Nephron (organoid): Measurements from ENCODE around the gene STK16.
"Not testable (repeated sequence)": the region's sequence is repeated elsewhere in the genome, so short reads cannot be mapped to it uniquely, and the experiment has no call there.

Source experiments
- H3K27ac Mint-ChIP-seq, 3 experiments: 2 replicates each; pipeline ENCODE4 v1.8.0; 2020; ENCODE audit warnings: mixed read lengths in 3 of 3, mild to moderate bottlenecking in 2 of 3, moderate library complexity in 1 of 3
- H3K27me3 Mint-ChIP-seq: 2 replicates; pipeline ENCODE4 v1.8.0; 2021; ENCODE audit warnings: low read depth, mild to moderate bottlenecking, moderate library complexity, mixed read lengths
- H3K36me3 Mint-ChIP-seq: 2 replicates; pipeline ENCODE4 v1.8.0; 2020; ENCODE audit warnings: low read depth, mixed read lengths
- H3K4me1 Mint-ChIP-seq: 2 replicates; pipeline ENCODE4 v1.8.0; 2020; ENCODE audit warnings: mixed read lengths
- H3K4me3 Mint-ChIP-seq, 3 experiments: 2 replicates each; pipeline ENCODE4 v1.8.0; 2020; ENCODE audit warnings: mild to moderate bottlenecking in 3 of 3, mixed read lengths in 3 of 3, moderate library complexity in 2 of 3
- H3K9me3 Mint-ChIP-seq: 2 replicates; pipeline ENCODE4 v1.8.0; 2020; ENCODE audit warnings: mixed read lengths
- CTCF ChIP-seq, 3 experiments: fragments of 200-600 bp; sonication (generic); IDR thresholded peaks; one replicate each; pipeline ENCODE4 v1.5.0; 2021; ENCODE audit warnings: antibody characterized with exemption in 3 of 3; ENCODE audit not compliant: unreplicated experiment in 3 of 3

Gene STK16

GRCh38 chr2:219285894-219286425 is 40.7 kb downstream of the STK16 start:
- no peak for TF ChIP-seq CTCF (IDR thresholded peaks at IDR 0.05; ENCODE audit: unreplicated experiment in 3 of 3)
- Mint-ChIP-seq H3K9me3 (no peaks in the 10 kb centered on the region), H3K4me1 (peaks cover 43% of the 10 kb centered on the region)

DNA sequence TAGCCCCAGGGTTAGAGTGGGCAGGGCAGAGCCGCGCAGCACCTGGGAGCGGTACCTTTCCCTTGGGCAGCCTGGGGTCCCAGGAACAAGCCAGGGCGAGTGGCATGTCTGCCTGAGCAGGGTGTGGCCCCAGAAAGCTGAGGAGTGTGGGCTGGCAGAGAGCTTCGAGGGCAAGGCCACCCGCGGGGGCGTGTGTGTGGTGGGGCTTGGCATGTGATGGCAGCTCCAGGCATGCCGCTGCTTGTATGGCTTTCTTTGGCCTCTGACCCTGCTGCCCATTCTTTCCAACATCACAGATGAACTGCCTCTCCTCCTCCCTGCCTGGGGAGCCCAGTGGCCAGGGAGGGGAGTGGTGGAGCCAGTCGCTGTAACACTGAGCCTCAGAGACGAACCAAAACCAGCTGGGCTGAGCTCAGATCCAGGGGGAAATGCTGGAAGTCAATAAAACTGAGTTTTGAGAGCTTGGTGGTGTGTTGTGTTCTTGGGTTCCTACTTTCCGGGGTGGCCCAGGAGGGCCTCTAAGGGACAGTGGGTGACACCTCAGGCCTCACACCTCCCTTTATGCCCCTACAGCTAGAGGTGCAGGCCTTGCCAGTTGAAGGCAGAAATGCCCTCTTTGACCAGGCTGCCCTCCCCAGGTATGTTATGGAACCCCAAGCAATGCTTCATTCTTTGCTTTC is 41.3 kb downstream of the STK16 start:
- H3K4me3 Mint-ChIP-seq: peak overlapping the region in 1 of 3 experiments; percentile 11

More at GRCh38 chr2:219285894-219286425, 40.7 kb downstream of the STK16 start:
- Mint-ChIP-seq H3K27ac (peak overlapping the region; percentile 48 to 90 (median 59)), H3K4me3 (peak overlapping the region in 1 of 3 experiments; percentile 11), H3K27me3 (peaks cover 5% of the 10 kb centered on the region), H3K36me3 (peaks cover 24% of the 10 kb centered on the region)

DNA sequence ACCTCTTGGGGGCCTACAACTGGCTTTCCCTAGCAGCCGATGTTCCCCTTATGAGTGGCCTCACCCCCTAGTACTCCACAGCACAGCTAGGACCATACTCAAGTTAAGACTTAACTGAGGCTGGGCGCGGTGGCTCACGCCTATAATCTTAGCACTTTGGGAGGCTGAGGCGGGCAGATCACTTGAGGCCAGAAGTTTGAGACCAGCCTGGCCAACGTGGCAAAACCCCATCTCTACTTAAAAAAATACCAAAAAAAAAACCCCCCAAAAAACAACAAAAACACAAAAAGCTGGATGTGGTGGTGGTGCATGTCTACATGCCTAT is 41.8 kb downstream of the STK16 start:
- H3K27me3 Mint-ChIP-seq, H3K9me3 Mint-ChIP-seq, H3K4me3 Mint-ChIP-seq: not testable (repeated sequence)
- peaks cover 18% of the 10 kb centered on the region for H3K36me3 Mint-ChIP-seq
- peaks cover 38% of the 10 kb centered on the region for H3K4me1 Mint-ChIP-seq
- peak overlapping the region in 1 of 3 experiments; percentile 18 for H3K27ac Mint-ChIP-seq

More for the DNA sequence above, 41.3 kb downstream of the STK16 start:
- no peak for TF ChIP-seq CTCF (IDR thresholded peaks at IDR 0.05; ENCODE audit: unreplicated experiment in 3 of 3)
- Mint-ChIP-seq H3K9me3 (no peaks in the 10 kb centered on the region), H3K27ac (peak overlapping the region; percentile 48 to 90 (median 59)), H3K4me1 (peaks cover 38% of the 10 kb centered on the region), H3K27me3 (peaks cover 5% of the 10 kb centered on the region), H3K36me3 (peaks cover 18% of the 10 kb centered on the region)

DNA sequence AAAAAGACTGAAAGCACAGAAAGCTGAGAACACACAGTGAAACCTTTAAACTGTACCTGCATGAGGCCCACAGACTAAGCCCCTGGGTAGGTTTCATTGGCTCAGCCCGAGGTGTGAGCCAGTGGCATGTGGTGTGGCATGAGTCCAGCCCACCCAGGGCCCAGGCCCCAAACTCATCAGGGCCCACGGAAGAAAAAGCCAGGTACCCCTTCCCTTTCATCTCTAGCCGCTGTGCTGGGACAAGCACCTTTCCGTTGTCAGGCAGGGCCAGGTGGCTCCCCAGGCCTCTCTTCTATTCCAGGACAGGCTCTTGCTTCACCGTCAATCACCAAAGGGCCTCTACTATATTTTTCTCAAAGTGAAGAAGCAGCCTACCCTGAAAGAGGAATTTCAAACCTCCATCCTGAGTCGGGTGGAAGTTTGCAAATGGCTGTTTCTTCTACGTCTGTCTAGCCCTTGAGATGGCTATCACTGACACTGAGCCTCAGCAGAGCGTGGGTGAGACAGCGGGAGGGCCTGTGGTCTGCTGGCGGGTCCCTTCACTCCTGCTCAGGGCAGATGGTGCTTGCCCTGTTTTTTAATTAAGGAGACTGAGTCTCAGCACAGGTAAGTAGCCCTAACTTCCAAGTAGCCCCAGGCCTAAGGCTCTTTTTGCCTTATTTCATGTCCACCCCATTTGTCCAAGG is 42.4 kb downstream of the STK16 start:
- TF ChIP-seq CTCF (IDR thresholded peaks at IDR 0.05; ENCODE audit: unreplicated experiment in 3 of 3): no peak
- Mint-ChIP-seq H3K4me3 (no peak overlapping the region), H3K27ac (peak overlapping the region in 2 of 3 experiments; percentile 18 to 44), H3K9me3 (no peaks in the 10 kb centered on the region), H3K27me3 (peaks cover 14% of the 10 kb centered on the region), H3K4me1 (peaks cover 32% of the 10 kb centered on the region), H3K36me3 (peaks cover 13% of the 10 kb centered on the region)

GRCh38 chr2:219289195-219289536 is 43.9 kb downstream of the STK16 start:
- peak overlapping the region; percentile 65 to 90 (median 90) for H3K27ac Mint-ChIP-seq
- no peak for TF ChIP-seq CTCF (IDR thresholded peaks at IDR 0.05; ENCODE audit: unreplicated experiment in 3 of 3)
- H3K36me3 Mint-ChIP-seq: peaks cover 3% of the 10 kb centered on the region
- peaks cover 18% of the 10 kb centered on the region for H3K27me3 Mint-ChIP-seq
- no peak overlapping the region for H3K4me3 Mint-ChIP-seq
- no peaks in the 10 kb centered on the region for H3K9me3 Mint-ChIP-seq
- H3K4me1 Mint-ChIP-seq: peaks cover 31% of the 10 kb centered on the region

GRCh38 chr2:219289537-219290361 is 44.5 kb downstream of the STK16 start:
- peaks cover 34% of the 10 kb centered on the region for H3K4me1 Mint-ChIP-seq
- TF ChIP-seq CTCF (IDR thresholded peaks at IDR 0.05; ENCODE audit: unreplicated experiment in 3 of 3): no peak
- peaks cover 18% of the 10 kb centered on the region for H3K27me3 Mint-ChIP-seq
- H3K27ac Mint-ChIP-seq: peak overlapping the region; percentile 65 to 90 (median 90)
- H3K36me3 Mint-ChIP-seq: peaks cover 3% of the 10 kb centered on the region
- no peak overlapping the region for H3K4me3 Mint-ChIP-seq
- H3K9me3 Mint-ChIP-seq: no peaks in the 10 kb centered on the region
